ENCODE measurements around the gene ATP6V0E1. TPM values are rescaled to one million over a fixed set of nuclear protein-coding genes. Genes with fewer than 3 reads are reported as not detected.
"Not testable (repeated sequence)": the region's sequence is repeated elsewhere in the genome, so short reads cannot be mapped to it uniquely, and the experiment has no call there.

ATP6V0E1 gene
- total RNA-seq, 1 experiment from 2014 or later: 304 TPM

DNA sequence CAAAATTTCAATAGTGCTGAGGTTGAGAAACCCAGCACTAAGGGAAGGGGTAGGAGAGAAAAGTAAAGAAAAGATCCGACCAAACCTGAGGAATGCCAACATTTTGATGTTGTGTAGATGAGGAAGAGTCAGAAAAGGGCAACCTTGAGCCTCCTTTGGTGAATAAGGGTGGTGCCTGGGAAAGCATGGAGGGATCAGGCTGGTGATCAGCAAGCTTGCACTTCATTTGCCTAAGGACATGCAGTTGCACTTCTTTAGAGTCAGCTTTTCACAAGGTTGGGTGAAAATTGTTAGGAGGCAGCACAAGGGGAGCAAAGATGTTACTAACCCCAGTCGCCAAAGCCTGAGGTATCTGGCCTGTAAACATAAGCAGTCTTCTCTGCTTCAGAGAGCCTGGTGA, 20.4 kb downstream of the ATP6V0E1 start:
- no peak for DNase-seq (ENCODE audit: low spot score)

- no peak for DNase-seq (ENCODE audit: low spot score)
Observed at GRCh38 chr5:173004447-173004846, 20.9 kb downstream of the ATP6V0E1 start.

GRCh38 chr5:173010021-173010420, 26.4 kb downstream of the ATP6V0E1 start:
- no peak for DNase-seq (ENCODE audit: low spot score)

DNA sequence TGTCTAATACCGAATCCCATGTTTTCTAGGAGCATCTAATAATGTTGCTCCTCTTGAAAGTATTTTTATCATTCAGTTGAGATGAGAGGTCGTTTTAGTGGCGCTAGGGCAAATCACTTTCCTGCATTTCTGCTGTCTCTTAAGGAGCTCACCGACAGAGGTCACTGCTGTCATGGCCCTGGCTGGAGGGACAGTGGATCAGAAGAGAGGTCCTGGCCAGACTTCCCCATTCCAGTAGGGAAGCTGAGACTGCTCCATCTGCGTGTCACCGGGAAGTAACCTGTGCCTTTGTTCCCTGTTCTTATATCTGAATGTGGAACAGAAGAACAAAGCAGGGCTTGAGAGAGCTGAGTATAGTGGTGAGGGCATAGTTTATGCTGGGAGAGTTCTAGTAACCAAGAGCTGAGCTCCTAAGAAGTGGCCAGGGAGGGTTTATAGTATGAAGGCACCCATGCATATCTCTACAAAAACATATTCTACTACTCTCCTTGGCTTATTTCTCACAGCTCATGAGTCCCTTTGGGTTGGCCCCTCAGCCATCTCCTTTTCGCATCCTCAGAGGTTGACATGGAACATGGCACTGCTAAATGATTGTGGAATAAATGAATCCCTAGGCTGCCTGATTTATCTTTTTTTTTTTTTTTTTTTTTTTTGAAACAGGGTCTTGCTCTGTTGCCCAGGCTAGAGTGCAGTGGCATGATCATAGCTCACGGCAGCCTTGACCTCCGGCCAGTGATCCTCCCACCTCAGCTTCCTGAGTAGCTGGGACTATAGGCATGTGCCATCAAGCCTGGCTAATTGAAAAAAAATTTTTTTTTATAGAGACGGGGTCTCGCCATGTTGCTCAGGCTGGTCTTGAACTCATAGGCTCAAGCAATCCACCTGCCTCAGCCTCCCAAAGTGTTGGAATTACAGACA, 27.2 kb downstream of the ATP6V0E1 start:
- no peak for DNase-seq (ENCODE audit: low spot score)

- DNase-seq (ENCODE audit: low spot score): no peak
Observed at GRCh38 chr5:173011566-173011965, 28.0 kb downstream of the ATP6V0E1 start.

- no peak for DNase-seq (ENCODE audit: low spot score)
Observed at GRCh38 chr5:173012882-173013281, 29.3 kb downstream of the ATP6V0E1 start.

GRCh38 chr5:173014671-173015070, 31.1 kb downstream of the ATP6V0E1 start:
- no peak for DNase-seq (ENCODE audit: low spot score)

GRCh38 chr5:173015192-173015591, 31.6 kb downstream of the ATP6V0E1 start:
- DNase-seq (ENCODE audit: low spot score): no peak

GRCh38 chr5:173015598-173016455, 32.3 kb downstream of the ATP6V0E1 start:
- no peak for DNase-seq (ENCODE audit: low spot score)

DNA sequence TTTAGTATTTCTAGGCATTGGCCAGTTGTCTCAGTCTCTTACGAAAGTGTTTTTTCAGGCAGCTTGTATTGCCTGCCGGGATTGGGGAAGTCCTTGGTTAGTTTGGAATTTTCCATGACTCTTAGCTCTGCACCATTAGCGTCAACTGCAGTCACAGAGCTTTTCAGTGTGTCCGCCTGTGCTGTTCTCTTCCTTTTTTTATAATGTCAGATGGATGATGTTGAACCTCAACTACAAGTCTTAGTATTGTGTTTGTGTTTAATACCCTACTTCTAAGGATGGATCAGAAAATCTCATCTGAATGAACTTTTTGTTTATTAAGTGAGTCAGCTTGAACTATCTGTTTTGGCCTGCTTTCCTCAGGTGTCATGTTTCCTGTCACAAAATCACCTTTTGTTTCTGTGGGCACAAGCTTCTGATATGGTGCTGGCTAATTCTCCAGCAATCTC, 33.1 kb downstream of the ATP6V0E1 start:
- DNase-seq (ENCODE audit: low spot score): no peak

- DNase-seq (ENCODE audit: low spot score): not testable (repeated sequence)
Observed at GRCh38 chr5:173017087-173017486, 33.5 kb downstream of the ATP6V0E1 start.

DNA sequence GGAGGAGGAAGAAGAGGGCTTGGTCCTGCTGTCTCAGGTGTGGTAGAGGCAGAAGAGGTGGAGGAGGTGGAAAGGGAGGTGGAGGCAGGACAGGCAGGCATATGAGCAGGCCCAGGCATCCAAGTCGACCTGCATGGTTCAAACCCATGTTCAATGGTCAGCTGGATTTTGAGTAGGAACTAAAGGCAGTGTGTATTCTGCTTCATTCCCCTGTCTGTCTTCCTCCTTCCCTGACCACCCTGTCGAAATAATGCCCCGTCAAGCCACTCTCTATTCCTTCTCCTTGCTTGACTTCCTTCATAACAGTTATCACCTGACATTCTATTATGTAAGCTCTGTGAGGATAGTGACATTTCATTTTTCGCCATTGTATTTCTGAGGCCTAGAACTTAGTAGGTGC, 34.8 kb downstream of the ATP6V0E1 start:
- DNase-seq (ENCODE audit: low spot score): no peak

DNA sequence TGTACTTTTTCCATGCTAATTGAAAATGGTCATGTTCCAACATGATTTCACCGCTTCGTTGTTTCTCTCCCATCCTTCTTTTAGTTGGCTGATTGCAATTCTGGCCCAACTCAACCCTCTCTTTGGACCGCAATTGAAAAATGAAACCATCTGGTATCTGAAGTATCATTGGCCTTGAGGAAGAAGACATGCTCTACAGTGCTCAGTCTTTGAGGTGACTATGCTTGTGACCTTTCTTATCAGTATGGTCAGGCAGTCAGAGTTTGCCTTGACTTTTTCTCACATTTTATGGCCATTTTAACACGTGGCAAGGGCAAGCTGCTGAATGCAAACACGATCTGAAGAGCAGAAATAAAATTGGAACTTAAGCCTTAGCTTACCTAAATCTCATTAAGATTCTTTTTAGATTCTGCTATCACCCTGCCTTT, 36.6 kb downstream of the ATP6V0E1 start:
- DNase-seq (ENCODE audit: low spot score): no peak

- DNase-seq (ENCODE audit: low spot score): no peak
Observed at GRCh38 chr5:173020643-173021042, 37.1 kb downstream of the ATP6V0E1 start.

DNA sequence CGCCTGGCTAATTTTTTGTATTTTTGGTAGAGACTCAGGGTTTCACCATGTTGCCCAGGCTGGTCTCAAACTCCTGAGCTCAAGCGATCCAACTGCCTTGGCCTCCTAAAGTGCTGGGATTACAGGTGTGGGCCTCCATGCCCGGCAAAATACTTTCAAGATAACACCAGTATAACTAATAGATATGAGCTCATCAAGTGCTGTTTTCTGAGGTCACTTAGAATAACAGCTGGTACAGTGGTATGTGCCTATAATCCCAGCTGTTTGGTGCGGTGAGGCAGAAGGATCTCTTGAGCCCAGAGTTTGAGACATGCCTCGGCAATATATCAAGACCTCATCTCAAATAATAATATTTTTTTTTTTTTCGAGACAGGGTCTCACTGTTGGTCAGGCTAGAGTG, 42.1 kb downstream of the ATP6V0E1 start:
- DNase-seq (ENCODE audit: low spot score): no peak

GRCh38 chr5:173027905-173028304, 44.3 kb downstream of the ATP6V0E1 start:
- no peak for DNase-seq (ENCODE audit: low spot score)

DNA sequence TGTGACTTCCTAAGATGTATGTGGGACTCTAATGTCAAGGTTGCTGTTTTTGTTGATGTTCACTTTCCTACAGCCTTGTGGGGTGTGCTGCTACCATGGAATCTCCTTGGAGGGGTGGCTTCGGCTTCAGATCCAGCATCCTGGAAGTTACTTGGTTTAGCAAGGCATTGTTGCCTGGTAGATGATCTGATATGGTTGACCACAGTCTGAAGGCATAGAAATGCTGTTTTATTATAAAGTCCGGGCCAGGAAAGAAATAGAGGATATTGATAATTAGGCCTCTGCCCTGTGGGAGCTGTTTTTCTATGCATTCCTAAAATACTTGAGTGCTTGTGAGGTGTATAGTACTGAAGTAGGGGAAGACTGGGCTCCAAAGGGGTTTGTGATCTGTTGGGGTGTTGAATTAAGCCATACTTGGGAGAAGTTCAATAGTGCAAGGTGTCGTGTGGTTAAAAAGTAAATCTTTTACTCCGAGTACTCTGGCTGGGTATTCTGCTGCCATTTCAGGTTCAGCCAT, 45.3 kb downstream of the ATP6V0E1 start:
- no peak for DNase-seq (ENCODE audit: low spot score)

GRCh38 chr5:173029499-173029921, 45.9 kb downstream of the ATP6V0E1 start:
- no peak for DNase-seq (ENCODE audit: low spot score)

DNA sequence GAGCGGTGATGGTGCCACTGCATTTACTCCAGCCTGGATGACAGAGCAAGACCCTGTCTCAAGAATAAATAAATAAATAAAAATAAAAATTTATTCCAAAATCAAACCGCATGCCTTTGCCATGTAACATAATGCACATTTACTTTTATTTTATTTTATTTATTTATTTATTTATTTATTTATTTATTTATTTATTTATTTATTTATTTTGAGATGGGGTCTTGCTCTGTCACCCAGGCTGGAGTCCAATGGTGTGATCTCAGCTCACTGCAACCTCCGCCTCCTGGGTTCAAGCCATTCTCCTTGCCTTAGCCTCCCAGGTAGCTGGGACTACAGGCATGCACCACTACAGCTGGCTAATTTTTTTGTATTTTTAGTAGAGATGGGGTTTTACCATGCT, 48.5 kb downstream of the ATP6V0E1 start:
- DNase-seq (ENCODE audit: low spot score): not testable (repeated sequence)

DNA sequence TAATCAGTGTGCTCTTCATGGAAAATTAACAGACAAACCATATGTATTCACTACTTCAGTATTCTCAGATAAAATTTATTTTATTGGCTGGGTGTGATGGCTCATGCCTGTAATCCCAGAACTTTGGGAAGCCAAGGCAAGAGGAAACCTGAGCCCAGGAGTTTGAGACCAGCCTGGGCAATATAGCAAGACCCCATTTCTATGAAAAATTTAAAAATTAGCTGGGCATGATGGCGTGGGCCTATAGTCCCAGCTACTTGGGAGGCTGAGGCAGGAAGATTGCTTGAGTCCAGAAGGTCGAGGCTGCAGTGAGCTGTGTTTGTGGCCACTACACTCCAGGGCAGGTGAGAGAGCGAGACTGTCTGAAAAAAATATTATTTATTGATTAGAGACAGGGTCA, 49.2 kb downstream of the ATP6V0E1 start:
- no peak for DNase-seq (ENCODE audit: low spot score)

GRCh38 chr5:173033923-173034322, 50.4 kb downstream of the ATP6V0E1 start:
- no peak for DNase-seq (ENCODE audit: low spot score)

Measured in H4 (cell line).